GM18508 (cell line): Measurements from ENCODE around the gene SLC35B2.

Experiments
- ATAC-seq: cut with Tn5 transposase; IDR thresholded peaks from one replicate; pipeline ENCODE4 v1.9.1; 2021; ENCODE audit warnings: moderate number of reproducible peaks; ENCODE audit not compliant: insufficient read depth, unreplicated experiment

Gene SLC35B2

DNA sequence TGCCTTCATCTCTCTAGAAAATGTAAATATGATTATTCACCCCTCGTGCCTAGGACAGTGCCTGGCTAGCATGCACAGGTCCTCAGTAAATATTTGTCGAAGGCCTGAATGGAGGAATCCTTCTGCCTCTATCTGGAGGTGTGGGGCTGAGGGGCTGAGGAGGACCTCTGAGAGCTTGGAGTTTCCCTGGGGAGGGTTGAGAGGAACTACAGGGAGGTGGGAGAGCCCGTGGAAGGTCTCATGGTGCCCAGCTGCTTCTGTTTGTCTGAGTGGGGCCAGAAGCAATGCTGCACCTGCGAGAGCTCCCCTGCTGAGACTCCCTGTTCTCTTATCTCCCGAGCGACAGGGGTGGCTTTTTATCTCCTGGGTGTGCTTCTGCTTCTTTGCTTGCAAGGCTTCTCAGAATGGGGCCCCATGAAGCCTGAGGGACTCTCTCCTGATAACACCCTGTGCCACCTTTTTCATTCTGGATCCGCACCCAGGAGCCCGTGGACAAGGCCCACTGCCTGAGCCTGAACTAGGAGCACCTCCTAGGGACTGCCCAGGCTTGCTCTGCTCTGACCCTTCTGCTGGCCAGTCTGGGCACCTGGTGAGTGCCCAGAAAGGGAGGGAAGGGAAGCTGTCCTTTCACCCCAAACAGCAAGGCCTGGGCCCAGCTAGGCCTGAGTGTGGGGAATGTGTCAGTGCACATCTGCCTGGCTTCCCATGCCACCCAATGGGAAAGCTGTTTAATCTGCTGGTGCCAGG, 31.6 kb downstream of the SLC35B2 start:
- ATAC-seq: no peak

- ATAC-seq: no peak
These were observed 32.4 kb downstream of the SLC35B2 start for GRCh38 chr6:44224965-44225305.

DNA sequence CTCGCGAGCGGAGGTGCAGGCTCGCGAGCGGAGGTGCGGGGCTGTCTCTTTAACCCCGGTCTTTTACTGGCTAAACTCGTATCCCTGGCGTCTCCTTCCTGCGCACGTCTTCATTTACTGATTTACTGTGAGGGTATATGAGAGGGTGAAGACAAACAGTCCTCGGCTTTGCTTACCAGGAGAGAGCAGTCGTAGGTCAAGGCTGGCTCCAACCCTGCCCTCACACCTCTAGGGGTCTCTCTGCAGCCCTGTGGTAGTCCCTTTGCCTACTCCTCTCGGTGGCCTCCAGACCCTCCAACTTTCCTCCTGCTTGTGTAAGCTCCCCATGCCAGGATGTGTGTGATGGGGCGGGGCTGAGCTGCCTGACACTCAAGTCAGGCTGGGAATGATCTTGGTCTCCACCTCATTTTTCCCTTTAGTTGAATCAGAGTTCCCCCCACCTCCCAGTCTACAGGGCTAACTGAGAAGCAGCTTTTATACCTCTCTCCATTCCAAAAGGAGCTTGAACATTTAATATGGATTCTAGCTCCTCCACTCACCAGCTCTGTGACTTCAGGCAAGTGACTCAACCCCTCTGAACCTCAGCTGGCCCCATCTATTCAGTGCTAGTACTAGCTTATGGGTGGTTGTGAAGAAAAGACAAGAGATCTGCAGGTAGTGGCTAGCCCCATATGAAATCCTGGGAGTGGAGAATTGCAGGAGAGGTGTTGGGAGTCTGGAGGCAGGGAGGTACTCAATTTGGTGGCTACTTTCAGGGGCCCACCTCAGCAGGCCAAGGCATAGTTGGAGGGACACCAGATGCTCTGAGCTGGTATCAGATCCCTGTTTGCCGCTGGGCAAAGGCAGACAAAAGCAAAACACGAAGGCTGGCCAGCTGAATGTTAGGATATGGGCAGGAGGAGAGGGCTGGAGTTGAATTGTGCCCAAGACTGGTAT, 33.0 kb downstream of the SLC35B2 start:
- ATAC-seq: no peak

GRCh38 chr6:44223319-44224028, 33.9 kb downstream of the SLC35B2 start, which contains the start of gene SLC29A1:
Gene SLC29A1, plus strand, starts transcription at chr6:44223595. Its CDS starts 3,719 bp downstream, at chr6:44227314.
- ATAC-seq: no peak

- ATAC-seq: no peak
These were observed 34.6 kb downstream of the SLC35B2 start for GRCh38 chr6:44222486-44223318.

GRCh38 chr6:44221961-44222335, 35.4 kb downstream of the SLC35B2 start:
- ATAC-seq: no peak

DNA sequence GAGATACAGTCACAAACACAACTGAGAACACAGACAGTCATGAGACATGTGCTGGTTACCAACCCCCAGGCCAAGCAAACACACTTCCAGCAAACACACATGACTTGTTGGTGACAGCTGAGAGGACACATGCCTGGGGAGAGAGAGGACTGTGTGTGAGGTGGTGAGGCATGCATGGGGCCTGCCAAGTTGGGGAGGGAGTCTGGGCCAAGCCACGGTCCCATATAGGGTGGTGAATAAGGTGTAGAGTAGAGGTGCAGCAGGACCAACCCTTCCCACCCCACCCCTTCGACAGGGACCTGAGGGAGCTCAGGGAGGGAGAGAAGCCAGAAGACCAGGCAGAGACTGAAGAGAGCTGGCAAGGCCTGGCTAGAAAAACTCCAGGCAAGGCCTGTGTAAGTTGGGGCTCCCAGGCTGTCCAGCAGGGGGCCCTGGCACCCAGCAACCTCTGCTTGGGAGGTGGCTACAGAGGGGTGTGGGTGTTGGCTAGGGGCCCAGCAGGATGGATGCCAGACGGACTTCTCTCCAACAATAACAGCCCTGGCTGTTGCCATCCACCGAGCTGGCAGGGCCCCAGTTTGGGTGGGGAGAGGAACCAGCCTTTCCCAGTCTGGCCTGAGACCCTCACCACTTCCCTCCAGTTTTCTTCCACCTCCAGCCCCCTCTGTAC, 35.9 kb downstream of the SLC35B2 start:
- ATAC-seq: no peak

GRCh38 chr6:44220913-44221290, 36.4 kb downstream of the SLC35B2 start:
- ATAC-seq: no peak

DNA sequence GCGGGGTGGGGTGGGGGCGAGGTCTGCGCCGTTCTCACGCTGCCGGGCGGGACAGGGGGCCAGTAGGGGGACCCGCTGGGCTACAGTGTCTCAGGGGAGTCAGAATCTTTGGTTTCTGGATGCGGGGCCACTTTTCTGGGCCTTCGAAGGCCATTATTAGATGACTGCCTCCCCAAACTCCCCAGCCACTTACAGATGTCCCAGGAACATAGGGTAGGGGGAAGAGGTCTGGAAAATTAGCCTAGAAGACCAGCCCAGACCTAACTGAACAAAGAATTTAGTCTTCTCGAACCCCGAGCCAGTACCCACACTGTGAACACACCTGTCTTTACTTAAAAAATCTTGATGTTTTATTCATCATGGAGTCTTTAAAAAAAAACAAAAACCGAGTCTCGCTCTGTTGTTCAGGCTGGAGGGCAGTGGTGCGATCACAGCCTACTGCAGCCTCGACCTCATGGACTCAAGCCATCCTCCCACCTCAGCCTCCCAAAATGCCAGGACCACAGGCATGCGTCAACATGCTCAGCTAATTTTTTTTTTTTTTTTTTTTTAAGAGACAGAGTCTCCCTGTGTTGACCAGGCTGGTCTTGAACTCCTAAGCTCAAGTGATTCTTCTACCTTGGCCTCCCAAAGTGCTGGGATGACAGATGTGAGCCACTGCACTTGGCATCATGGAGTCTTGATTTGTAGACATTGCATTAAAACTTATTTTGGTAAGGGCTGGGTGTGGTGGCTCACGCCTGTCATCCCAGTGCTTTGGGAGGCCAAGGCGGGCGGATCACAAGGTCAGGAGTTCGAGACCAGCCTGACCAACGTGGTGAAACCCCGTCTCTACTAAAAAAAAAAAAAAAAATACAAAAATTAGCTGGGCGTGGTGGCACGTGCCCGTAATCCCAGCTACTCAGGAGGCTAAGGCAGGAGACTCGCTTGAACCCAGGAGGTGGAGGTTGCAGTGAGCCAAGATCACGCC, 37.2 kb downstream of the SLC35B2 start:
- no peak for ATAC-seq

GRCh38 chr6:44219053-44219814, 38.1 kb downstream of the SLC35B2 start:
- ATAC-seq: no peak

- ATAC-seq: no peak
These were observed 39.8 kb downstream of the SLC35B2 start for GRCh38 chr6:44217332-44218143.

DNA sequence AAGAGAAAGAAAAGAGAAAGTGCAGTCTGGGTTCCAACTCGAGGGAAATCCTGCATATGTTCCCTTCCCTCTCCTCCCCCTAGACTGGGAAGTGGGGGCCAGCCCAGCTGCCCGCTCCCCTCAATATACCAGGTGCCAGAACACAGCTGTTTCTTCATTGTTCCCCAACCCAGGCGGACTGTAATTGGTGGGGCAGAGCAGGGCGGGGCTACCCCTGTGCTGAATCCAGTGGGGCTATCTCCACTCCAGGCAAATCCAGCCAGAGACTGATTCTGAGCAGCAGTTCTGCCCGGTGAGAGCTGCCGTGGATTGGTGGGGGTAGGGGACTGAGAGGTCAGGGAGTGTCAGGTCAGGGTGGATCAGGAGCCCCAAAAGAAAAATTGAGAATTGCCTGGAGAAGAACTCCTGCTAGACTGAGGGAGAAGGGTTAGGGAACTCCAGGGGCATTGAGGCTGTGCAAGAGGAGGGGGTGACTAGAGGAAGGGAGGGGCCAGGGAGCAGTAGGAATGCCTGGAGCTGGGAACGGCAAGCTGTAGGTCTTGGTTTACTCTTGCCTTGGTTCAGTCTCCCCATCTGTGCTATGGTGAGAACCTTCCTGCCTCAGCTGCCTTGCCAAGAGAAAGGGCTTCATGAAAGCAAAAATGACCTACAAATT, 40.5 kb downstream of the SLC35B2 start, which contains the start of gene MYMX:
Gene MYMX (plus strand): TSS at position 250 of the 655 bp plus-strand sequence. CDS start 546 bp downstream, outside the sequence.
- ATAC-seq: no peak

DNA sequence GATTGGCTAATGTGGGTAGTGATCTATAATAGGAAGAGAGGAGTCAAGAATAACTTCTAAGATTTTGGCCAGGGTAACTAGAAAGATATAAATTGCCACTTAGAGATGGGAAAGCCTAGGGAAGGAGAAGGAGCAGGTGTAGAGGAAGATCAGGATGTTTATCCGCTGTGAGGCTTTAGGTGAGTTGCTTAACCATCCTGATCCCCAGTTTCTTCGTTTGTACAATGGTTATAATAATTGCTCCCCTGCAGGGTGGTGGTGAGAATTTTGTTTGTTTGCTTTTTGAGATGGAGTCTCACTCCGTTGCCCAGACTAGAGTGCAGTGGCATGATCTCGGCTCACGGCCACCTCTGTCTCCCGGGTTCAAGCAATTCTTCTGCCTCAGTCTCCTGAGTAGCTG, 43.0 kb downstream of the SLC35B2 start:
- ATAC-seq: no peak

GRCh38 chr6:44211284-44211683, 46.0 kb downstream of the SLC35B2 start:
- no peak for ATAC-seq

- no peak for ATAC-seq
These were observed 49.4 kb downstream of the SLC35B2 start for GRCh38 chr6:44207966-44208365.
